CD4-positive, alpha-beta T cell treated with Interleukin-4 for 4 hours (primary cell): ENCODE results near the gene ACAA2.

Source experiments
- DNase-seq: peaks from one replicate; pipeline ENCODE4 v3.0.0-alpha.2; 2020

The ACAA2 gene

DNA sequence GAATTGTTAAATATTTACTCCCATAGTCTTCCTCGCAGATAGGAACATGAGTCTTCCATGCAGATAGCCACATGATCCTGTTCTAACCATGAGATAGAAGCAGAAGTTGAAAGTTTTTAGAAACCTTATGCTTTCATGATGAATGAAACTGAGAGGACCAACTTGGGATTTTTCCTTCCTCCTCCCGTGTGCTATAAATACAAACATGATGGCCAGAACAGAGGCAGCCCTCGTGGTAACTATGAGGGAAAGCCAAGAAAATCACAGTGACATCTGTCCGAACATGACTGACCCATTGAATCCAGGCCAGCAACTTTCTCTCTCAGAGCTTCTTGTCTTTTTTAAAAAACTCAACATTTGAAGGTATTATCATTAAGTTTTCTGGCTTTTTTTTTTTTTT, 78.5 kb downstream of the ACAA2 start:
- DNase-seq = no peak

DNA sequence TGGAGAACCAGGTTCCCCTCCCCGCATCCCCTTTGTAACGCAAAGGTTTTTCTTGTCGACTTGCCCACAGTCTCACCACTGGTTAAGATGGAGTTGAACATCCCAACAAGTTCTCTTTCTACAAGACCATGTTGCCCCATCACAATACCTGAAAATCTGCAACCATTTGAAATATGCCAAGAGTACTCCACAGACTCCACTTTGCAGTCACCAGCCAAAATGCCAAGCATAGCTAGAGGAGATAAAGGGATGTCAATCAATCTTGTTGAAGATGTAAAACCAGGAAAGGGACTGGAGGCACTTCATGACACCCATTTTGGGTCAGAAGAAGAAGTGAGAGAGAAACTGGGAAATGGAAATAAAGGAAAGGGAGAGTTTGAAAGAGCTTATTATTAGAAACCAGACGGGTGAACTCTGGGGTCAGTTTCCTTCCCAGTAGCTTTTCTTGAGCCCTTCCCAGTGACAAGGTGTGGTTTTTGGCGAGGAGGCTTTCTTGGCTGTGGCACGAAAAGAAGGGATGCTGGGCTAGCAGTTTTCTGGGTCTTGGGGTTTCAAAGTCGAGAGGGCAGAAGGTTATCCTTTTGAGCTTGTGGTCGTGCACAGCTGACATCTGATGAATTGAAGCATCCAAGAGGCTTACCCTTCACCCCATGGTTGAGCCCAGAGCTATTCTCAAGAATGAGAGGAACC, 79.3 kb downstream of the ACAA2 start:
- no peak for DNase-seq

DNA sequence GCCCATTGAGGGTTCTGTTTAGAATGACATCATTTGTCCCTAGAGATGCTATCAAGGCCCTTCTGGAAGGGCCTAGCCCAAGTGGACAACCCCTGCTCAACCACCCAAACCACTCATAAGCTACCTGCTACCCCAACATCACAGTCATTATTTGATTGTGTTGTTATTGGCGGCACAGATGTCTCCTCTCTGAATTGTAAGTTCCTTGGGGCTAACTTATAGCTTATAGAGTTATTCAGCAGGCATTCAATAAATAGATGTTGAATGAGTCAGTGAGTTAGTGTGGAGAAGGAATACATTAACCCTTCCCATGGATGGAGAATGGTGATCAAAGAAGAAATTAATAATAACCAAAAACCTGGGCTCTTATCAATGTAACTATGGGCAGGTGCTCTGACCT, 80.0 kb downstream of the ACAA2 start:
- no peak for DNase-seq
